ENCODE data around the gene DENND4A. TPM values are rescaled to one million over a fixed set of nuclear protein-coding genes. Genes with fewer than 3 reads are reported as not detected.

Gene DENND4A
- total and polyA plus RNA-seq, 9 of the 15 experiments (the other 6 are each of a cell fraction or from before 2014, with no cell fraction given) = 6.8 to 32.3 (median 19.9) TPM

DNA sequence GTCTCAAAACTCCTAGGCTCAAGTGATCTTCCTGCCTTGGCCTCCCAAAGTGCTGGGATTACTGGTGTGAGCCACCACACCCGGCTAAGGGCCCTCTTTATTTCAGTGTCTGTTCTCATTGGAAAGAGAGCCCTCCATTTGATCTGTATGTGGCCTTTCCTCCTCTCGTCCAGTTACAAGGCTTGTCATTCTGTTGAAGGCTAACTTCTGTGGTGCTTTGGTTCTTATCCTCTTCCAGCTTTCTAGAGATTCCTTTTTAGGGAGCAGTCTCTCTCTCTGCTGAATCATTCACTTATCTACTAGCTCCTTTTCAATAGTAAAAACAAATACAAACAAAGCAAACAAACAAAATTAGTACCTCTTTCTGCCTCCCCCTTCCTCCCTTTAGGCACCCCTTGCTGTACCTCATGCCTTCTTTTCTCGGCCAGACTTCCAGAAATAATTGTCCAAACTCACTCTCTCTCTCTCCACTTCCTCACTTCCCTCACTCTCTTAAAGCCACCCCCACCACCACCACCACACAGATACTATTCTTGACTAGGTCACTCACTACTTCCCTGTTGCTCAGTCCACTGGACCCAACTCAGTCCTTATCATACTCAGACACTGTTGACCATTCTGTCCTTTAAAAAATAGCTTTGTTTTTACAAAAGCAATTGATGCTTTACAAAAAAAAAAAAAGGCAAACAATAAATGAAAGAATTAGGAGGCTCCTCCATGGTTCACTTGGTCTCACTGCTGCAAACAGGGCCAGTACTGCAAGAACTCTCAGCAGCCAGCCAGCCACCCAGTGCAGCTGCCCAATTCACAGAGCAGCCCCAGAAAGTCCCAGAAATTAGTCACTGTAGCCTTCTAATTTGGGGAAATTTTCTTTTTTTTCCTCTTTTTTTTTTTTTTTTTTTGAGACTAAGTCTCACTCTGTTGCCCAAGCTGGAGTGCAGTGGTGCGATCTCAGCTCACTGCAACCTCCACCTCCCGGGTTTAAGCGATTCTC lies 45.5 kb upstream of the DENND4A start (continued):
- TF ChIP-seq CHAMP1 (IDR thresholded peaks at IDR 0.05) (peak; percentile 27; the same call in 1 of the 2 replicates), ZNF79 (CRISPR knock-in tag; IDR thresholded peaks at IDR 0.05; ENCODE audit: low read depth) (no peak), MAFG (tag; conservative IDR thresholded peaks at IDR 0.05) (peak; percentile 82), HES1 (IDR thresholded peaks at IDR 0.05; ENCODE audit: low read depth) (no peak), SIX5 (IDR thresholded peaks at IDR 0.05; ENCODE audit: borderline replicate concordance in 1 of 2, insufficient read depth in 1 of 2, low read depth in 1 of 2, low read length in 2 of 2) (no peak), ZNF253 (CRISPR knock-in tag; conservative IDR thresholded peaks at IDR 0.05) (no peak), MXI1 (IDR thresholded peaks at IDR 0.05; ENCODE audit: low read depth, low read length) (no peak), KDM4B (IDR thresholded peaks at IDR 0.05; ENCODE audit: borderline replicate concordance in 2 of 2, low read depth in 1 of 2) (no peak), NR4A1 (CRISPR knock-in tag; IDR thresholded peaks at IDR 0.05) (no peak), NR4A1 (tag; IDR thresholded peaks at IDR 0.05) (peak; percentile 77; the same call in 1 of the 2 replicates), CAMTA2 (CRISPR knock-in tag; conservative IDR thresholded peaks at IDR 0.05) (no peak), ZNF121 (CRISPR knock-in tag; conservative IDR thresholded peaks at IDR 0.05) (no peak), HDAC3 (IDR thresholded peaks at IDR 0.05; ENCODE audit: borderline replicate concordance, partially characterized antibody) (peak; percentile 23), YBX1 (IDR thresholded peaks at IDR 0.05) (no peak), PYGO2 (tag; IDR thresholded peaks at IDR 0.05) (no peak), TCF7 (IDR thresholded peaks at IDR 0.05; ENCODE audit: borderline replicate concordance) (no peak)
- TF ChIP-seq, protein P1, sequence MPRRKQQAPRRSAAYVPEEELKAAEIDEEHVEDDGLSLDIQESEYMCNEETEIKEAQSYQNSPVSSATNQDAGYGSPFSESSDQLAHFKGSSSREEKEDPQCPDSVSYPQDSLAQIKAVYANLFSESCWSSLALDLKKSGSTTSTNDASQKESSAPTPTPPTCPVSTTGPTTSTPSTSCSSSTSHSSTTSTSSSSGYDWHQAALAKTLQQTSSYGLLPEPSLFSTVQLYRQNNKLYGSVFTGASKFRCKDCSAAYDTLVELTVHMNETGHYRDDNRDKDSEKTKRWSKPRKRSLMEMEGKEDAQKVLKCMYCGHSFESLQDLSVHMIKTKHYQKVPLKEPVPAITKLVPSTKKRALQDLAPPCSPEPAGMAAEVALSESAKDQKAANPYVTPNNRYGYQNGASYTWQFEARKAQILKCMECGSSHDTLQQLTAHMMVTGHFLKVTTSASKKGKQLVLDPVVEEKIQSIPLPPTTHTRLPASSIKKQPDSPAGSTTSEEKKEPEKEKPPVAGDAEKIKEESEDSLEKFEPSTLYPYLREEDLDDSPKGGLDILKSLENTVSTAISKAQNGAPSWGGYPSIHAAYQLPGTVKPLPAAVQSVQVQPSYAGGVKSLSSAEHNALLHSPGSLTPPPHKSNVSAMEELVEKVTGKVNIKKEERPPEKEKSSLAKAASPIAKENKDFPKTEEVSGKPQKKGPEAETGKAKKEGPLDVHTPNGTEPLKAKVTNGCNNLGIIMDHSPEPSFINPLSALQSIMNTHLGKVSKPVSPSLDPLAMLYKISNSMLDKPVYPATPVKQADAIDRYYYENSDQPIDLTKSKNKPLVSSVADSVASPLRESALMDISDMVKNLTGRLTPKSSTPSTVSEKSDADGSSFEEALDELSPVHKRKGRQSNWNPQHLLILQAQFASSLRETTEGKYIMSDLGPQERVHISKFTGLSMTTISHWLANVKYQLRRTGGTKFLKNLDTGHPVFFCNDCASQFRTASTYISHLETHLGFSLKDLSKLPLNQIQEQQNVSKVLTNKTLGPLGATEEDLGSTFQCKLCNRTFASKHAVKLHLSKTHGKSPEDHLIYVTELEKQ (CRISPR knock-in tag; IDR thresholded peaks at IDR 0.05) = no peak
- TF ChIP-seq, protein P2, sequence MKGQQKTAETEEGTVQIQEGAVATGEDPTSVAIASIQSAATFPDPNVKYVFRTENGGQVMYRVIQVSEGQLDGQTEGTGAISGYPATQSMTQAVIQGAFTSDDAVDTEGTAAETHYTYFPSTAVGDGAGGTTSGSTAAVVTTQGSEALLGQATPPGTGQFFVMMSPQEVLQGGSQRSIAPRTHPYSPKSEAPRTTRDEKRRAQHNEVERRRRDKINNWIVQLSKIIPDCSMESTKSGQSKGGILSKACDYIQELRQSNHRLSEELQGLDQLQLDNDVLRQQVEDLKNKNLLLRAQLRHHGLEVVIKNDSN (CRISPR knock-in tag; IDR thresholded peaks at IDR 0.05) = no peak
- TF ChIP-seq, protein P3, sequence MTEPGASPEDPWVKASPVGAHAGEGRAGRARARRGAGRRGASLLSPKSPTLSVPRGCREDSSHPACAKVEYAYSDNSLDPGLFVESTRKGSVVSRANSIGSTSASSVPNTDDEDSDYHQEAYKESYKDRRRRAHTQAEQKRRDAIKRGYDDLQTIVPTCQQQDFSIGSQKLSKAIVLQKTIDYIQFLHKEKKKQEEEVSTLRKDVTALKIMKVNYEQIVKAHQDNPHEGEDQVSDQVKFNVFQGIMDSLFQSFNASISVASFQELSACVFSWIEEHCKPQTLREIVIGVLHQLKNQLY (CRISPR knock-in tag; conservative IDR thresholded peaks at IDR 0.05) = no peak
